ENCODE measurements around the gene EED.

DNA sequence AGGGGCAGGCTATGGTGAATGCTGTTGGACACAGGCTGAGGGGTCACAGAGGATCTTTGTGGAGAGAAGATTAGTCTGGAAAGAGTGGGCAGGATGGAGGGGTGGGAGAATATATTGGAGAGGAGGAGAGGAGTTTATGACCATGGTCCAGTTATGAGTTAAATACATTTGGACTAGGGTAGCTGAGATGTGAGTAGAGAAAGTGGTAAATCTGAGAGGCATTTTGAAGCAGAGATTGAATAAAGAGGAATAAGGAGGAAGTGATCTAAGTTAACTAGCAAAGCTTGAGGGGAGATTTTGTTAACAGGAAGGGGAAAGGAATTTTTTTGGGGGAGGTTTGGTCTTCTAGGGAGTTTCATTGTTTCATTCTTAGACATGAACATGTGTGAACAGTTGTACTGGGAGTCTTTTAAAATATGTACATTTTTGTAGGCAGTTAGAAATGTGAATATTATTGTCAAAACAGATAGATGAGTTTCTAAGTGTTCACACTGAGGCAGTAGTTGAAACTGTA, 43.1 kb upstream of the EED start:
- TF ChIP-seq, protein P1, sequence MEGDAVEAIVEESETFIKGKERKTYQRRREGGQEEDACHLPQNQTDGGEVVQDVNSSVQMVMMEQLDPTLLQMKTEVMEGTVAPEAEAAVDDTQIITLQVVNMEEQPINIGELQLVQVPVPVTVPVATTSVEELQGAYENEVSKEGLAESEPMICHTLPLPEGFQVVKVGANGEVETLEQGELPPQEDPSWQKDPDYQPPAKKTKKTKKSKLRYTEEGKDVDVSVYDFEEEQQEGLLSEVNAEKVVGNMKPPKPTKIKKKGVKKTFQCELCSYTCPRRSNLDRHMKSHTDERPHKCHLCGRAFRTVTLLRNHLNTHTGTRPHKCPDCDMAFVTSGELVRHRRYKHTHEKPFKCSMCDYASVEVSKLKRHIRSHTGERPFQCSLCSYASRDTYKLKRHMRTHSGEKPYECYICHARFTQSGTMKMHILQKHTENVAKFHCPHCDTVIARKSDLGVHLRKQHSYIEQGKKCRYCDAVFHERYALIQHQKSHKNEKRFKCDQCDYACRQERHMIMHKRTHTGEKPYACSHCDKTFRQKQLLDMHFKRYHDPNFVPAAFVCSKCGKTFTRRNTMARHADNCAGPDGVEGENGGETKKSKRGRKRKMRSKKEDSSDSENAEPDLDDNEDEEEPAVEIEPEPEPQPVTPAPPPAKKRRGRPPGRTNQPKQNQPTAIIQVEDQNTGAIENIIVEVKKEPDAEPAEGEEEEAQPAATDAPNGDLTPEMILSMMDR (IDR thresholded peaks at IDR 0.05; ENCODE audit: low read length) = no peak
- no peak for TF ChIP-seq EZH2 (IDR thresholded peaks at IDR 0.05; ENCODE audit: borderline replicate concordance, low read length)

All from OCI-LY1 (cell line).